HepG2 (cell line): Measurements from ENCODE around the gene NDUFAF3. TPM values are rescaled to one million over a fixed set of nuclear protein-coding genes. Genes with fewer than 3 reads are reported as not detected.

Source experiments
- ARNT2 ChIP-seq: sonication (generic); formaldehyde crosslinking; IDR thresholded peaks from 2 replicates; pipeline ENCODE4 v1.8.0; 2022; ENCODE audit warnings: mild to moderate bottlenecking, low read depth, missing genetic modification reagents, moderate library complexity
- EEA1 ChIP-seq: sonication (generic); formaldehyde crosslinking; IDR thresholded peaks from 2 replicates; pipeline ENCODE4 v1.5.1; 2020; ENCODE audit warnings: mild to moderate bottlenecking, missing genetic modification reagents, borderline replicate concordance
- IKZF5 ChIP-seq: IDR thresholded peaks from 2 replicates; pipeline ENCODE4 v1.6.1; 2018; ENCODE audit warnings: missing genetic modification reagents, mild to moderate bottlenecking, missing compliant biosample characterization
- PATZ1 ChIP-seq: sonication (generic); formaldehyde crosslinking; IDR thresholded peaks from 2 replicates; pipeline ENCODE4 v1.4.0; 2020; ENCODE audit warnings: missing genetic modification reagents
- PITX1 ChIP-seq: sonication (generic); formaldehyde crosslinking; IDR thresholded peaks from 2 replicates; pipeline ENCODE4 v1.5.1; 2020; ENCODE audit warnings: mild to moderate bottlenecking, missing genetic modification reagents
- RBFOX2 ChIP-seq: fragments of 200-400 bp; formaldehyde crosslinking; IDR thresholded peaks from 2 replicates; pipeline ENCODE4 v1.6.1; 2017; ENCODE audit warnings: low read depth, mild to moderate bottlenecking, low read length
- RBM22 ChIP-seq: fragments of 200-400 bp; formaldehyde crosslinking; optimal IDR thresholded peaks from 2 replicates; pipeline ENCODE3; 2017; ENCODE audit warnings: mild to moderate bottlenecking, low read length, moderate library complexity
- RFX5 ChIP-seq: IDR thresholded peaks from 2 replicates; pipeline ENCODE4 v1.6.1; 2011; ENCODE audit warnings: low read depth, low read length, improper control_type of control experiment
- SIN3B ChIP-seq: fragments of 150-350 bp; IDR thresholded peaks from 2 replicates; pipeline ENCODE4 v1.6.1; 2014; ENCODE audit warnings: low read length
- STAT5B ChIP-seq: sonication (generic); formaldehyde crosslinking; IDR thresholded peaks from 2 replicates; pipeline ENCODE4 v1.4.0; 2020; ENCODE audit warnings: missing genetic modification reagents
- ZBTB21 ChIP-seq: sonication (generic); formaldehyde crosslinking; IDR thresholded peaks from 2 replicates; pipeline ENCODE4 v1.4.0; 2020; ENCODE audit warnings: missing genetic modification reagents
- ZFP82 ChIP-seq: sonication (generic); formaldehyde crosslinking; IDR thresholded peaks from 2 replicates; pipeline ENCODE4 v1.5.1; 2020; ENCODE audit warnings: mild to moderate bottlenecking, missing genetic modification reagents, borderline replicate concordance
- ZNF687 ChIP-seq: sonication (generic); formaldehyde crosslinking; IDR thresholded peaks from 2 replicates; pipeline ENCODE4 v1.5.1; 2020; ENCODE audit warnings: mild to moderate bottlenecking, missing genetic modification reagents, moderate library complexity
- ZSCAN12 ChIP-seq: sonication (generic); formaldehyde crosslinking; IDR thresholded peaks from 2 replicates; pipeline ENCODE4 v1.9.0; 2021; ENCODE audit warnings: mild to moderate bottlenecking, missing genetic modification reagents
- polyA plus RNA-seq, 8 experiments: library from polyadenylated mRNA; depleted of rRNA in 3 of 8; stranded (reverse) in 7 of 8; unstranded in 1 of 8; fragments of >200 nt; fragmentation: Illumina TruSeq in 4 of 8; extraction: Trizol in 4 of 8; gene quantifications; 2 replicates each; pipeline versions ENCODE4 v1.2.1 to v1.2.3, GENCODE V29; 2011 to 2016; ENCODE audit warnings: low read depth in 4 of 8, missing spikeins in 1 of 8, mixed read lengths in 1 of 8; ENCODE audit not compliant: insufficient read depth in 1 of 8
- total RNA-seq, 5 experiments: library from RNA; depleted of rRNA; stranded (reverse); fragments of >200 nt; fragmentation: Illumina TruSeq; extraction: Trizol; gene quantifications; 2 replicates each; pipeline ENCODE4 v1.2.3, GENCODE V29; 2016; ENCODE audit warnings: low read depth in 1 of 5
- TF ChIP-seq, protein P1 (sequence below): sonication (generic); formaldehyde crosslinking; IDR thresholded peaks from 2 replicates; pipeline ENCODE4 v1.5.0; 2020; ENCODE audit warnings: missing genetic modification reagents, mild to moderate bottlenecking, borderline replicate concordance
- TF ChIP-seq, protein P2 (sequence below): fragments of 450-650 bp; IDR thresholded peaks from 2 replicates; pipeline ENCODE4 v1.6.1; 2016
- TF ChIP-seq, protein P3 (sequence below): sonication (generic); formaldehyde crosslinking; IDR thresholded peaks from 2 replicates; pipeline ENCODE4 v1.4.0; 2020; ENCODE audit warnings: missing genetic modification reagents, low read depth, mild to moderate bottlenecking, borderline replicate concordance

Gene NDUFAF3
- total and polyA plus RNA-seq, 2 of the 13 experiments (the other 11 are each of a cell fraction or from before 2014, with no cell fraction given): 39.0 to 50.0 TPM

DNA sequence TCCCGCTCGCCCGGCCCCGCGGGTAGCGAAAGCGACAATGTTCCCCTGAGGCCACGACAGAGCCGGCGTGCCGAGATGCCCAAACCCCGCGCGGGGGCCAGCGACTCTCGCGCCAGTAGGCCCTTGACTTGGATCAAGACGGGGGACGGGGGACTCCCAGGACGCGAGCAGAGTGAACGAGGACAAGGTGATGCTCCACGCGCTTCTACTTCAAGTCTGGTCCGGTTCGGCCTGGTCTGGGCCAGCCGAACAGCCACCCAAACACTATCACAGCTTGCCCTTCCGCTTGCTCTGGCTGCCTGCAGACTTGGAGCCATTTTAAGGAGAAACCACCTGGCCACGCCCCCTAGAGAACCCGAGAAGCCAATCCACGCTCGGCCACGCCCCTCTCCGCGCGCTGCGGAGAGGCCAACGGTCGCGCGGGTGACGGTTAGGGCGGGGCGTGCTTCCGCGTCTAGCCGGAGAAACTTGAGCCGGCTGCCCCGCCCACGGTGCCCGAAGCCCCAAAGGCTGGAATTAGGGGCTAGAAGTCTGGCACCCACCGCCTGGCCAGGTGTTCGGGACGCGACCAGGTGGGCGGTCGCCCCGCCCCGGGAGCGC, 608 bp upstream of the NDUFAF3 start (continued):
- 0 out of 2 replicates have a peak, but pooled peaks have one; percentile 13 for TF ChIP-seq PITX1 (CRISPR knock-in tag)
- TF ChIP-seq STAT5B (CRISPR knock-in tag): 0 out of 2 replicates have a peak, but pooled peaks have one; percentile 28
- TF ChIP-seq, protein P1, sequence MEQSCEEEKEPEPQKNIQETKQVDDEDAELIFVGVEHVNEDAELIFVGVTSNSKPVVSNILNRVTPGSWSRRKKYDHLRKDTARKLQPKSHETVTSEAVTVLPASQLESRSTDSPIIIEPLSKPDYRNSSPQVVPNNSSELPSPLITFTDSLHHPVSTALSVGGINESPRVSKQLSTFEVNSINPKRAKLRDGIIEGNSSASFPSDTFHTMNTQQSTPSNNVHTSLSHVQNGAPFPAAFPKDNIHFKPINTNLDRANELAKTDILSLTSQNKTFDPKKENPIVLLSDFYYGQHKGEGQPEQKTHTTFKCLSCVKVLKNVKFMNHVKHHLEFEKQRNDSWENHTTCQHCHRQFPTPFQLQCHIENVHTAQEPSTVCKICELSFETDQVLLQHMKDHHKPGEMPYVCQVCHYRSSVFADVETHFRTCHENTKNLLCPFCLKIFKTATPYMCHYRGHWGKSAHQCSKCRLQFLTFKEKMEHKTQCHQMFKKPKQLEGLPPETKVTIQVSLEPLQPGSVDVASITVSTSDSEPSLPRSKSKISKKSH (CRISPR knock-in tag): no peak; the same call in none of the 2 replicates
- 0 out of 2 replicates have a peak, but pooled peaks have one; percentile 34 for TF ChIP-seq ZBTB21
- TF ChIP-seq PATZ1 (CRISPR knock-in tag): no peak
- peak; percentile 92; the same call in 1 of the 2 replicates for TF ChIP-seq ZFP82 (CRISPR knock-in tag)
- peak; percentile 12; the same call in 1 of the 2 replicates for TF ChIP-seq ZNF687 (CRISPR knock-in tag)
- peak; percentile 19; the same call in 1 of the 2 replicates for TF ChIP-seq ARNT2 (CRISPR knock-in tag)
- TF ChIP-seq, protein P2, sequence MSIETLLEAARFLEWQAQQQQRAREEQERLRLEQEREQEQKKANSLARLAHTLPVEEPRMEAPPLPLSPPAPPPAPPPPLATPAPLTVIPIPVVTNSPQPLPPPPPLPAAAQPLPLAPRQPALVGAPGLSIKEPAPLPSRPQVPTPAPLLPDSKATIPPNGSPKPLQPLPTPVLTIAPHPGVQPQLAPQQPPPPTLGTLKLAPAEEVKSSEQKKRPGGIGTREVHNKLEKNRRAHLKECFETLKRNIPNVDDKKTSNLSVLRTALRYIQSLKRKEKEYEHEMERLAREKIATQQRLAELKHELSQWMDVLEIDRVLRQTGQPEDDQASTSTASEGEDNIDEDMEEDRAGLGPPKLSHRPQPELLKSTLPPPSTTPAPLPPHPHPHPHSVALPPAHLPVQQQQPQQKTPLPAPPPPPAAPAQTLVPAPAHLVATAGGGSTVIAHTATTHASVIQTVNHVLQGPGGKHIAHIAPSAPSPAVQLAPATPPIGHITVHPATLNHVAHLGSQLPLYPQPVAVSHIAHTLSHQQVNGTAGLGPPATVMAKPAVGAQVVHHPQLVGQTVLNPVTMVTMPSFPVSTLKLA: peak; percentile 56
- 0 out of 2 replicates have a peak, but pooled peaks have one; percentile 36 for TF ChIP-seq ZSCAN12 (CRISPR knock-in tag)
- no peak for TF ChIP-seq EEA1 (CRISPR knock-in tag)
- peak; percentile 38; the same call in 1 of the 2 replicates for TF ChIP-seq RFX5
- TF ChIP-seq IKZF5 (CRISPR knock-in tag): peak; percentile 68
- peak; percentile 89 for TF ChIP-seq RBM22
- TF ChIP-seq SIN3B: peak; percentile 57; the same call in 1 of the 2 replicates
- peak; percentile 73 for TF ChIP-seq RBFOX2
- TF ChIP-seq, protein P3, sequence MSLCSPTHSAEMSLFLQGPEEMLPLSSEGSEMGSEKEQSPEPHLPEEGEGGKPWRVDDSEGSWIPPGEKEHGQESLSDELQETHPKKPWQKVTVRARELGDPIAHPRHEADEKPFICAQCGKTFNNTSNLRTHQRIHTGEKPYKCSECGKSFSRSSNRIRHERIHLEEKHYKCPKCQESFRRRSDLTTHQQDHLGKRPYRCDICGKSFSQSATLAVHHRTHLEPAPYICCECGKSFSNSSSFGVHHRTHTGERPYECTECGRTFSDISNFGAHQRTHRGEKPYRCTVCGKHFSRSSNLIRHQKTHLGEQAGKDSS (CRISPR knock-in tag): peak; percentile 66; the same call in 1 of the 2 replicates
